Motor neuron (in vitro differentiated cells): Measurements from ENCODE around the gene VAC14. TPM values are rescaled to one million over a fixed set of nuclear protein-coding genes. Genes with fewer than 3 reads are reported as not detected.

ENCODE experiments used
- ATAC-seq, 8 experiments: fragments of 200-7000 bp; cut with Tn5 transposase; replicated peaks in 6 of 8; 2 replicates each; pipeline ENCODE4 v1.8.0; 2021; ENCODE audit warnings: mild to moderate bottlenecking in 8 of 8, moderate library complexity in 8 of 8
- H3K27ac ChIP-seq, 2 donors: fragments of 250-450 bp; sonication (Bioruptor Pico); 2 replicates each; pipeline ENCODE4 v1.9.0; 2021; ENCODE audit warnings: antibody characterized with exemption in 2 of 2, mild to moderate bottlenecking in 2 of 2, moderate library complexity in 1 of 2
- H3K4me1 ChIP-seq, 2 donors: fragments of 250-450 bp; sonication (Bioruptor Pico); replicated peaks in 1 of 2; 2 replicates each; pipeline ENCODE4 v1.6.1; 2021; ENCODE audit warnings: antibody characterized with exemption in 2 of 2, mild to moderate bottlenecking in 2 of 2, moderate library complexity in 1 of 2
- H3K4me3 ChIP-seq, 5 donors: fragments of 250-450 bp; sonication (Bioruptor Pico); 2 replicates each; pipeline ENCODE4 v1.9.0; 2021; ENCODE audit warnings: antibody characterized with exemption in 5 of 5, mild to moderate bottlenecking in 5 of 5, moderate library complexity in 4 of 5
- WGBS, 10 experiments: fragments of 450-650 bp; shearing (Covaris generic); methylation state at CpG; one replicate each; pipeline ENCODE4 v1.0.0; 2022; 5-methylcytosine and 5-hydroxymethylcytosine counted together
- in situ Hi-C, 9 experiments: fragments of 400-800 bp; cut with MboI; loops; one replicate each; pipeline ENCODE4 v1.15.0; 2021; ENCODE audit warnings: low sequenced_read_pairs in 9 of 9, low pct_unique_long_range_greater_than_20kb in 2 of 9; ENCODE audit not compliant: unreplicated experiment in 9 of 9
- total RNA-seq, 8 experiments: library from RNA; unstranded; fragments of 300-600 nt; gene quantifications; 2 replicates each; pipeline versions ENCODE4 v1.2.3 to v1.2.4, GENCODE V29; 2022

The VAC14 gene
- total RNA-seq, 8 experiments from 2014 or later, result 9.3 to 34.5 (median 17.0) TPM

DNA sequence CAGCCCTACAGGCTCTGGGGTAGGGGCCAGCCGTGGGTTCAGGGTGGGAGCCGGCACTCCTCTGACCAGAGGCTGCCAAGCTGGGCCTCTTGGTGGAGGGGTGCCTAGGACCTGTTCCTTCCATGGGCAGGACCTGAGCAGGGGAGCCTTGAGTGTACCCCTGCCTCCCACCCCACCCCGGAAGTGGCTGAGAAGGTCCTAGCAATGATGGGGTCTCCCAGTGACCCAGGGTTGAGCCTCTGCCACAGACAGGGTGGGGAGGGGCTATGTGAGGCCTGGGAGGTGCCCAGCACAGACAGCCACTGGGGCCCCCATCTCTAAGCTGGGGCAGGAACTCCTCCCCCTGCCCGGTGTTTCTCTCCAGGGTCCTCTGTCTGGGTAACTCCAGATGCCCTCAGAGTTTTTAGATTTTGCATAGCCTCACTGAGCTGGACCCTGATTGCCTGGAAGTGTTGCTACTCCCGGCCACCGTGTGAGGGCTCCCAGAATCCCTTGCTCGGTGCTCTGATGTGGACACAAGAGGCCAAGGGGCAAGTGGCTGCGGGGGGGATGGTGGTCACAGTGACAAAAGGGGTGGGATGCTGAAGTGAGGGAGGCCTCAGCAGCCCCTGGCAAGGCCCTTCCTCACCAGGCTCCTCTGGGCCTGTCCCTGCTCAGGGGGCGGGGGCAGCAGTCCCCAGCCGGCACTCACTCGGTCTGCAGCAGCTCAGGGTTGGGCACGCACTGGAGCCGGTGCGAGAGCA lies 108.7 kb downstream of the VAC14 start:
- Histone ChIP-seq H3K4me1 (peaks cover 46 to 47% of the 10 kb centered on the region in 2 donors), H3K27ac (peak overlapping the region; percentile 82 to 98)

DNA sequence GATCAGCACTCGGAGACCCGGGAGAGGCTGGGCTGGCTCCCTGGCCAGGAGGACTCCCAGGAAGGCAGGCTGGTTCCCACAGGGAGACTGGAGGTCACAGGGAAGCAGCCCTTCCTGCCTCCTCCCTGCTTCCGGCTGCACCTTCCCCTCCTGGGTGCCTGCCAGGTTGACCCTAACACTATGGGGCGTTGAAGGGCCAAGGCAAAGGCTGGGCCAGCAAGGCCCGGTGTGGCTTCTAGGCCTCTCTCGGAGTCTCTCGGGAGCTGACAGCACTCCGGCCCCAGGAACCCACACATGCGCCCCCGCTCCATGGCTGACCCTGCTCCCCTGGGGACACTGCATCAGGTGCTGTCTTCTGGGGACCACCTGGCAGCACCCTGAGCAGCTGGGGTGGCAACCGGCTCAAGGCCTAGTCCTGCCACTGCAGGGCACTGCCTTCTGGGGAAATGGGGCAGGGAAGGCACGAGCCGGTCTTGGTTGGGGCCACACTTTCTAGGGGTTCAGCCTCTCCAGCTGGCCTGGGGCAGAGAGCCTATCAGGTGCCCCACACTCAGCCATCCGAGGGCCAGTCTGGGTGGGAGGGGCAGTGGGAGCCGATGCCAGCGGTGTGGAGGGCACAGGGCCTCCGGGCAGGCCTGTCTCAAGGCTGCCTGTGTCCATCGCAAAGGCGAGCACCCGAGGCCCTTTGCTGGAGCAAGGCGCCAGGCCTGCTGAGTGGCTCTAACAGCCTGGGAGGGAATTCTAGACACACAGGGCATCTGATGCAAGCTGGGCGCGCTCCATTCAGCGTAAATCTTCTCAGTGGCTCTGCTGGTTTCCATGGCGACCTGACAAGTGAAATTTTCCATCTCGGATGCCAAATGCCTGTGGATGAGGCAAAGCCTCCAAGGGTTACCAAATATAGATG lies 109.5 kb downstream of the VAC14 start:
- WGBS, 10 experiments, result 20 to 100% (median 65%) methylated on average over 1 to 8 of the region's 26 CpGs; no CpG with 5 or more reads in 3 of the 10 experiments
- no peak overlapping the region for H3K4me3 ChIP-seq
- peak; percentile 11 to 82 (median 74) for ATAC-seq
- in situ Hi-C loops, result no loop called here
- peak overlapping the region; percentile 82 to 98 for H3K27ac ChIP-seq
- H3K4me1 ChIP-seq, result peaks cover 54 to 55% of the 10 kb centered on the region in 2 donors

More for the DNA sequence above, 108.7 kb downstream of the VAC14 start:
- no peak overlapping the region for H3K4me3 ChIP-seq
- peak in 5 of 8 experiments; percentile 63 to 78 (median 67) for ATAC-seq
- WGBS, 10 experiments, result 42 to 100% (median 80%) methylated on average over 1 to 2 of the region's 14 CpGs; no CpG with 5 or more reads in 7 of the 10 experiments
- in situ Hi-C loops, result no loop called here

- in situ Hi-C loops, result no loop called here
- no peak overlapping the region for H3K4me3 ChIP-seq
- ATAC-seq, result peak in 2 of 8 experiments; percentile 3 to 22
- peaks cover 58 to 59% of the 10 kb centered on the region in 2 donors for H3K4me1 ChIP-seq
- H3K27ac ChIP-seq, result no peak overlapping the region
- WGBS, 10 experiments, result 0 to 100% (median 80%) methylated on average over 1 to 4 of the region's 16 CpGs; no CpG with 5 or more reads in 5 of the 10 experiments
Measured at GRCh38 chr16:70689970-70690891, 110.7 kb downstream of the VAC14 start.

GRCh38 chr16:70689035-70689969 lies 111.7 kb downstream of the VAC14 start:
- WGBS, 10 experiments, result 67 to 100% (median 89%) methylated on average over 1 to 9 of the region's 22 CpGs; no CpG with 5 or more reads in 2 of the 10 experiments
- Histone ChIP-seq H3K4me1 (peaks cover 58% of the 10 kb centered on the region in 2 donors), H3K27ac (no peak overlapping the region), H3K4me3 (no peak overlapping the region)
- in situ Hi-C loops, result no loop called here
- no peak for ATAC-seq

GRCh38 chr16:70688246-70688742 lies 112.7 kb downstream of the VAC14 start:
- 0 to 80% (median 40%) methylated on average over 1 to 2 of the region's 8 CpGs; no CpG with 5 or more reads in 7 of the 10 experiments for WGBS, 10 experiments
- H3K4me1 ChIP-seq, result peaks cover 50 to 51% of the 10 kb centered on the region in 2 donors
- in situ Hi-C loops, result no loop called here
- ATAC-seq, result no peak
- H3K4me3 ChIP-seq, result no peak overlapping the region
- H3K27ac ChIP-seq, result no peak overlapping the region

GRCh38 chr16:70687671-70688245 lies 113.2 kb downstream of the VAC14 start:
- in situ Hi-C loops, result no loop called here
- ATAC-seq, result no peak
- H3K4me1 ChIP-seq, result peaks cover 46% of the 10 kb centered on the region in 2 donors
- 60 to 100% (median 93%) methylated on average over 1 to 11 of the region's 18 CpGs; no CpG with 5 or more reads in 5 of the 10 experiments for WGBS, 10 experiments
- H3K4me3 ChIP-seq, result no peak overlapping the region
- H3K27ac ChIP-seq, result no peak overlapping the region

DNA sequence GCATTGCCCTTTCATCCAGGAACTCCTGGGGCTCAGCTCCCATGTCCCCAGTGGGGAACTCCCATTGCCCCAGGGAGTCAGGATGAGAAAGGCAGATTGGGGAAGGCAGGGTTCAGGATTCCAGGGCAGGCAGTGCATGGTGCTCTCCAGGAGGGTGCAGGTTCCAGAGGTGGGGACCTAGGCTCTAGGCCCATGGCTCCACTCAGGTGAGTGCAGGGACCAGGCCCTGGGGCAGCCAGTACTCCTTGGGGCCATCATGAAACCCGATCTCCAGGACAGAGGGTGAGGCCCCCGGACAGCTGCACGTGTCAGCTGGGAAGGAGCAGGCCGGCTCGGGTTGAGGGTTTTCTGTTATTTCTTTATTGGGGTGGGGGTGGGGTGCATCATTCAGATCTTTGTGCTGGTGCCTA lies 113.9 kb downstream of the VAC14 start:
- WGBS, 10 experiments, result 0 to 60% methylated on average over 1 of the region's 5 CpGs; no CpG with 5 or more reads in 8 of the 10 experiments
- Histone ChIP-seq H3K4me3 (no peak overlapping the region), H3K27ac (no peak overlapping the region), H3K4me1 (peaks cover 41 to 44% of the 10 kb centered on the region in 2 donors)
- peak in 1 of 8 experiments; percentile 1 for ATAC-seq
- in situ Hi-C loops, result no loop called here

- H3K4me1 ChIP-seq, result peaks cover 35 to 44% of the 10 kb centered on the region in 2 donors
- peak overlapping the region; percentile 61 to 85 for H3K27ac ChIP-seq
- 20 to 100% (median 70%) methylated on average over 1 to 10 of the region's 29 CpGs; no CpG with 5 or more reads in 3 of the 10 experiments for WGBS, 10 experiments
- peak overlapping the region; percentile 57 to 95 (median 77) for H3K4me3 ChIP-seq
- ATAC-seq, result peak in 2 of 8 experiments; percentile 32 to 34
- in situ Hi-C loops, result no loop called here
Measured at GRCh38 chr16:70686376-70687101, 114.4 kb downstream of the VAC14 start.

GRCh38 chr16:70685938-70686375 lies 115.0 kb downstream of the VAC14 start, which contains the start of gene MTSS2:
Gene MTSS2, minus strand, starts transcription at chr16:70686053. Its CDS starts 262 bp downstream, at chr16:70685791.
- Histone ChIP-seq H3K4me3 (peak within 1 kb of the TSS; percentile 57 to 95 (median 77)), H3K27ac (peak within 1 kb of the TSS; percentile 61 to 85), H3K4me1 (peaks cover 29 to 40% of the 10 kb centered on the region in 2 donors)
- in situ Hi-C loops, result no loop called here
- ATAC-seq, result peak; percentile 66 to 86 (median 74)
- WGBS, 10 experiments, result no CpG with 5 or more reads among the region's 72 CpGs
